Medulla oblongata (tissue), 1 donor: ENCODE data around the gene COL11A1.
"Not testable (repeated sequence)": the region's sequence is repeated elsewhere in the genome, so short reads cannot be mapped to it uniquely, and the experiment has no call there.

ENCODE experiments used
- DNase-seq: peaks from one replicate; pipeline ENCODE4 v3.0.0-alpha.2; 2015; ENCODE audit errors: extremely low spot score

Gene COL11A1

DNA sequence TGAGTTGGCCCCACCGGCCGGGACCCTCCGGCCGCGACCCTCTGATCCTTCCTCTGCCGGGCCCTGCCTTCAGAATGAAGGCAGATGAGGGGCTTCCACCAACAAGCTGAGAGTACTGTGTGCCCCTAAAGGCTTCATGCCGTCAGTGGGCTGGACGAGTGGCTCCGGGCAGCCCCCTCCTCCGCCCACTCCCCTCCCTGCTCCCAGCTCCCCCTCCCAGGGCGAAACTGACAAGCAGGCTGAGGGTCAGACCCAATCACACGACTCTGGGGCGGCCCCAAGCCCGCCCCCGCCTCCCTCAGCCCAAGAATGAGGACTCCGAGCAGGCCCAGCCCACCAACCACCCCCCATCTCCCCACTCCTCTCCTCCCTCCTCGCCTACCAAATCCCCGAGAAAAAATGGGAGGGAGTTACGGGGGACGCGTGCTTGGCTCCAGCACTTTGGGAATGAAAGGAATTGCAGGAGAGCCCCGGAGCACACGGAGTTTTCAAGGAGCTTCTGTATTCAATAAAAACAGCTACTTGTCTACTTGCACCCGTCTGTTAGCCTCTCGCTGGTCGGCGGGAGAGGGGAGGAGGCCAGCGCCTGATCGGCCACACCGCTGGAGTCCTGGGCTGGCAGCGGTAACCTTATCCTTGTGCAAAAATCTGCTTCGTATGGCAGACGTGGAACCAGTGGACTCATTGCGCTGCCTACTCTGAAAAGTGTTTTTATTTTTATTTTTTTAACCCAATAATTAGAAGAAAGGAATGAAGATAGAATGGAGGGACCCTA lies at the start of gene COL11A1:
Gene COL11A1 (minus strand): TSS at position 147 of the 775 bp plus-strand sequence. CDS start 344 bp downstream, outside the sequence.
- DNase-seq = peak; percentile 63

DNA sequence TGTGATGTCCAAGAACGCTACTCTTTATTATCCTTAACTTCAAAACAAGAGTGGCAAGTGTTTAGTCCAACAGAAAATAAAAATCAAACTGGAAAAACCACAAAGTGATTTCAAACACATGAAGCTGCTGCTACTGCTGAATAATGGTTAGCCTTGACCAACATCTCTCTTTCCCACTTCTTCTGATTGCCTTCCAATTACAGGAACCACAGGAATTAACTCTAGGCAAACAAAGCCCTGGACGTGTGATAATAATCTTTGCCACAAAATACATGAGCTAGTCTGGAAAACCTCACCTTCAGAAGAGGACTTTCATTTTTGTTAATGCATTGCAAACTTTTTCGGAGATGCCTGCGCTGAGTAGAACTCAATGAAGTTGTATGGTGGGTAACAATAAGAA lies 48.6 kb upstream of the COL11A1 start:
- DNase-seq = no peak

DNA sequence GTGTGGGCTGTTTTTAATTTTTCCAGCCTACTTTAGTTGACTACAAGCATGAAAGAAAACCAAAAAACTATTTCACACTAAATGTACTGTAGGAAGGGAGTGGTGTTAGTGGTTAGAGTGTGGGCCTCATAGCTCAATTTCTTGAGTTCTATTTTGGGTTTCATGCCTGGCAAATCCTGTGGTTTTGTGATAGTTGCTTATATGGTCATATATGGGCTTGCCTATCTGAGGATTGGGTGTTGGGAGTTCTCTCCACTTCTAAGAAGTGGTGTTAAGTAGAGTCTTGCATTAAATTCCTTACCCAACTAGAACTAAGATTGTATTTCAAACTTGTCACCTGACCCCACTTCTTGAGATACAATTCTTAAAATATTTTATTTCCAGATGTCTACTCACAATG lies 37.8 kb upstream of the COL11A1 start:
- no peak for DNase-seq

DNA sequence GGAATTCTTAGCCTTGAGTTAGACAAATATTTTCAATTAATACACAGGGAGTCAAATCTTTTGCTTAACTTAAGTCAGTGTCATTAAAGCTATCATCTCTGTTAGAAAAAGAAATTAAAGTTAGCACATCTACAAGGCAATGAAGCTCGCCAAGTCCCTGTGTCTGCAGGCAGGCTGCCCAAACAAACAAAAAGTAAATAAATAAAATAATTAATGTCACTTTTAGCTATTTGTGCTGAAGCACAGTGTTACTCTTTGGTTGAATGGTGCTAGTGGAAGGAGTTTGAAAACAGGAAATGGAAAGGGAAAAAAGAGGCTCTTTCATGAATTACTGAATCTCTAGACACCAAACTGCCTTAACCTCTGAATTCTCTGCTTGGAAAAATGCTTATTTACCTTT lies 37.1 kb upstream of the COL11A1 start:
- DNase-seq = no peak

DNA sequence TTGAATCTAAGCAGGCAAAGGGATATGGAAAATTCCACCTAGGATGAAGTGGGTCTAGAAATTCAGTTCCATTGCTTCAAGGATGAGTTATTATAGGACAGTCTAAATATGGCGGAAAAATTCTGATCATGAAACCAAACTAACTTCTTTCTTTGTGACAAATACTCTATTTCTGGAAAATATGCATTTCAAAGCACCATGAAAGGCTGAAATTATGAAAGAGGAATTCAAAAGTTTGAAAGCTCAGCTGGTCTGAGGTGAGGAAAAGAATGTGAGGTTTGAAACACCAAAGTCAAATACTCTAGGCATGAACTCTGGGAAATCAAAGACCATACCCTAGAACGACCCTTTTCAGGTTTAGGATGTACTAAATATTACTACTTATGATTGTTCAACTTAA lies 36.4 kb upstream of the COL11A1 start:
- no peak for DNase-seq

DNA sequence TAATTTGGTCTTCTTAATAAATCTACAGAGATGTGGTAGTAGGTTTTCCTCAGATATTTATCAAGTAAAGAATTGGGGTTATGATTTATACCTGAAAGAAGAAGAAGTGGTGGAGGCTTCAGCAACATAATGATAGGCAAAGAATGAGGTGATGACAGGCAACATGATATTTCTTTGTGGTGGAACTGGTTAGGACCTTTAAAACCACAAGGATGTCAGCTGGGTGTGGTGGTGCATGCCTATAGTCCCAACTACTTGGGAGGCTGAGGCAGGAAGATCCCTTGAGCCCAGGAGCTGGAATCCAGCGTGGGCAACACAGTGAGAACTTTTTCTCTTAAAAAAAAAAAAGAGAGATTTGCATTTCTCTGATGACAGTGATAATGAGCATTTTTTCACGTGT lies 34.1 kb upstream of the COL11A1 start:
- DNase-seq = no peak

DNA sequence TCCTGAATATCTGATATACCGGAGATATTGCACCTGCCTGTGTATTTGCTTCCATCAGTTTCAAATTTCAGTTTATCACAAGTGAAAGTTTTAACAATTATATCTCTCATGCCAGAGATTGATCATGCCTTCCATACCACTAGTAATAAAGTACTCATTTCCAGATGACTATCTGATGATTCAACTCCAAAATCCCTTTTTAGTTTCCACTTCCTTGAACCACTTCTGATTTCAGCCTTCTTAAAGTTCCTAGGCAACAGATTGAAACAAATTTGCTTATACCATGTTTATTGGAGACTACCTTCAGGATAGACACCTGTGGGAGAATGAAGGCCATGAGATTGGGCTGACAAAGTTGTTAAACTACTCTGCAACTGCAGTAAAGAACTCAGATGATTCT lies 21.5 kb upstream of the COL11A1 start:
- no peak for DNase-seq

DNA sequence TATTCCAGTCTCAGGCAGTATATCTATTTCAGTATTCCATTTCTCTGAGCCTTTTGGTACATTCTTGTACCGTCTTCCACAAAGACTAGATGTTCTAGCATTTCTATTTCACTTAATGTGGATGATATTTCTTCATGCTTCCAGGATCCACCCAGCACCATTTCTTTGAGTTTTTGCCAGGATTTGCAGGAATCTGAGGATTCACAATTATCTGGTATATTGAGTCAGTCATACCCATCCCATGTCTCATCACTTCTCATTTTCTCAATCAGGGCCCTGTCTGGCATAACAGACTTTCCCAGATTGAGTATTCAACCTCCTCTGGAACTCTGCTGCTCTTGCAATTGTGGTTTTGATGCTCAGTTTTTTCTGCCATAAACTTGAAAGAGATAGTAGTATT lies 20.9 kb upstream of the COL11A1 start:
- DNase-seq = no peak

DNA sequence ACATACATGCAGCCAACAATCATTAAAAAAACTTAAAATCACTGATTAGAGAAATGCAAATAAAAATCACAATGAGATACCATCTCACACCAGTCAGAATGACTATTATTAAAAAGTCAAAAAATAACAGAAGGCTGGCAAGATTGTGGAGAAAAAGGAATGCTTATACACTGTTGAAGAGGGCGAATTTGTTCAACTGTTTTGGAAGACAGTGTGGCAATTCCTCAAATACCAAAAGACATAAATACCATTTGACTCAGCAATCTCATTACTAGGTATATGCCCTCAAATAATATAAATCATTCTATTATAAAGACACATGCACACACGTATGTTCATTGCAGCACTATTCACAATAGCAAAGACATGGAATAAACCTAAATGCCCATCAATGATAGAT lies 19.9 kb upstream of the COL11A1 start:
- DNase-seq = not testable (repeated sequence)

DNA sequence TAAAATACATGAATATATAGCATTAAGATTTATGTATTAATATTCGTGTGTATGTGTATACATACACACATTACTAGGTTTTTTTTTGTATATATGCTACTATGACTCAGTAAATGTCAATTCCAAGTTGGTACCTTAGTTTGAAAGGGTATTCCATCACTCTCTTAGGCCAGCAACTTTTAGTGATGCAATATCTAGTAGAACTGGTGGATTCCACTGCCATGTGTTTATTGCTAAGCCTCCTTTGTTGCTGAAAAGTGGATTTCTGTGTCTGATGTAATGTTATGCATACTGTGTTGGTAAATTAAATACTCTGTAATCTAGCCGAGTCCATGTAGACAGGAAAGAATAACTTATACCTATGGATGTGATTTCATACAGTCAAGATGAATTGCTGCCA lies 16.9 kb upstream of the COL11A1 start:
- DNase-seq = no peak

DNA sequence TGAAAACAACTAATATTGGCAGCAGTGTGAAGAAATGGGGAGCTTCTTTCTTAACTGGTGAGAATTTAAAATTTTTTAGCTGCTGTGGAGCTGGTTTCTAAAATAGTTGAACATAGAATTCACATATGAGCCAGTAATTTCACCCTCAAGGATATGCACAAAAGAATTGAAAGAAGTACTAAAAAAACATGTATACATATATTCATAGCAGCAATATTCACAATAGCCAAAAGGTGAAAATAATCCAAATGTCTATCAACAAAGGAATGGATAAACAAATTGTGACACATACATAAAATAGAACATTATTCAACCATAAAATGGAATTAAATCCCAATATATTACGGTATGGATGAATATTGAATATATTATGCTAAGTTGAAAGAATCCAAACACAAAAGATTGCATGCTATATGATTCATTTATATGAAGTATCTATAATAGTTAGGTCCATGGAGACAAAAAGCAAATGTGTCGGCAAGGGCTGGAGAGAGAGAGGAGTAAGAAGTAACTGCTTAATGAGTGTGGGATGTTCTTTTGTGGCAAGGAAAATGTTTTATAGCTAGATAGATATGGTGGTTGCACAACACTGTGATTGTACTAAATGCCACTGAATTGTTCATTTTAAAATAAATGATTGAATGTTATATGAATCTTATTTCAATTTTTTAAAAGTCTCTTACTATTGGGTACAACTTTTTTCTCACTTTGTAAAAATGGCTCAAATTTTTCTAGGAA lies 14.8 kb upstream of the COL11A1 start:
- no peak for DNase-seq

DNA sequence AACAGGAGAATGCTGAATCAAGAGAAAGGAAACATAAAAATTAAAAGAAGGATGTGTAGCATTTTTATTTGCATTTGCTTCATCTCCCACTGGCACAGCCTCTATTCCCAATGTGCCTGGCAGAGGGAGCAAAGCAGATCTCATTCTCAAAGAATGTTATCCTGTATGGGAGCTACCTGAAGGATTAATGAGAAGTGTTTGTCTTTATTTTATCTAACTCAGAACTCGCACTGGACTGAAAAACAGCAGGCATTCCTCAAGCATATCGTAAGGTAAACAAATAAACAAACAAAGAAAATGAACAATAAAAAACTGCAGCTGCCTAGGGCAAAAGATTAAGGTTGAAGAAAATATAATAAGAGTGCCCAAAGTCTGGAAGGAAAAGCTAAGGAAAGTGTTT lies 12.7 kb upstream of the COL11A1 start:
- no peak for DNase-seq

DNA sequence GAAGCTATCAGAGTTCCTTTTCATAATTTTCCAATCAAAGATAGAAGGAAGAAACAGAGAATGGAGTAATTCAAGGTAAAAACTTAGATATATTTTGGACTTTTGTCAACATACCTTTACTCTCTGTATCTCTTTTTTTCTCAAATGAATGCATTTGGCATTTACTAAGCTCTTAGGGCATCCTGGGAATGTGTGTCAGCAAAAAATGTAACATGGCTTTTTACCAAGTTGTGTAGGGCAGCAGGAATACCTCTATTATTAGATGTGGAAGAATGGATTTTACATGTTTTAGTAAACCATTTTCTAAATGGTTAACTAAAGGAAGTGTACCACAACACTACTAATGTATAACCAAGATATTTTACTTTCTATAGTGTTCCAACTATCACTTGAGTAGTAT lies 4.2 kb upstream of the COL11A1 start:
- no peak for DNase-seq

DNA sequence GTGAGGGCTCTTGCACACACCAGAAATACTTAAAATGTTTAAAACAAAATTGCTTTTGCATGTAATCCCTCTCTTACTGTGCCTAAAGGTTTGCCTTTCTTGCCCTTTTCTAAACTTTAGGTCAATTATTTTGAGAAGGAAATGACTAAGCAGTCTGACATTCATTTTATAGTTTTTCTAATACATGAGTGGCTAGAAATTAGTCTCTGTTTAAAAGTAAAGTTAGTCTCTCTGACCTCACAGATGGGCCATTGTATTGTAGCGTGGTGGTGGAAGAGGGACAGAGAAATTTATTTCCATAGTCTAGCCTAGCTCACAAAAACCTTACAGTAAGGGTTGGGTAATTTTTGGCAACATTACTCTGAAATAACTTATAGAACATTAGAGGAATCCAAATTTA lies 3.6 kb upstream of the COL11A1 start:
- no peak for DNase-seq

DNA sequence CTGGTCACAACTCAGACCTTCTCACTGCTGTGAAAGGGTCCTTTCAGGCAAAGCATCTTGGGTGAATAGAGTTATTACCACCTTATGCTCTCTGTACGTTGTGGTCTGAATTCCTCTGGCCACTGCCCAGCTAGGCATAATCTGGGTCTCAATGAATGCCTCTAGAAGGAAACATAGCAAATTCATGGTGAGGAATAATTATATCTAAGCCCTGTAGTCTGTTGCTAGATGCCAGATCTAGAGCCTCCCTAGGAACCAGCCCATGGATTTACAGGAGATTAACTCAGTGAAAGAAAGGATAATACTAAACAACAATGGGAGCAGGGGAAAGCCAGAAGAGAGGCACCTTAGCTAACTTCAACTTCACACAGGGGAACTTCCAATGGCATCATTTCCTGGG lies 2.4 kb upstream of the COL11A1 start:
- DNase-seq = no peak

DNA sequence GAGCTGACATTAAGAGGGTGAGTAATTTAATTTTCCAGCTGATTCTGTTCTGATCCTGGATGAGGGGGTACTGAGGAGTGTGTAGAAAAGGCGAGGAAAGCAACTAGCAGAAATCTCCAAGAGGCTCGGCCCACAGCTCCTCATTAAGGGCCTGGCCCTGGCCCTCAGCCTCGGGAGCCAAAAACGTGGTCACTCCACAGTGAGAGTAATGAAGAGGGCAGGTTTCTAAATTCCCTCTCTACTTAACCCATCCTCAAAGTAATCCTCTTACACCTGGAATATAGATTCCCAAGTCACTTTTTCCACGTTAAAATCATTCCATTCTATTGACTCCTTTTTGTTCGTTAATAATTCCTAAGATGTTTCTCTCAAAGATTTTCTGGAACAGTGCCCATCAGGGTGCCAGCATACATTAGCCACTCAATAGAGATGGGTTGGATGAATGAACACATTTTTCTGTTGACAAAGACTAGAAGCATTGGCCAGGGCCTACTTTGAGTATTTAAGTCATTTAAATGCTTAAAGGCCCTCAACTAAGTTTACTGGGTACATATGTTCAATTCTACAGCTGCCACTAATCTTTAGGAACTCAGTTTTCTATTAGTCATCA lies 1.1 kb upstream of the COL11A1 start:
- peak; percentile 31 for DNase-seq

DNA sequence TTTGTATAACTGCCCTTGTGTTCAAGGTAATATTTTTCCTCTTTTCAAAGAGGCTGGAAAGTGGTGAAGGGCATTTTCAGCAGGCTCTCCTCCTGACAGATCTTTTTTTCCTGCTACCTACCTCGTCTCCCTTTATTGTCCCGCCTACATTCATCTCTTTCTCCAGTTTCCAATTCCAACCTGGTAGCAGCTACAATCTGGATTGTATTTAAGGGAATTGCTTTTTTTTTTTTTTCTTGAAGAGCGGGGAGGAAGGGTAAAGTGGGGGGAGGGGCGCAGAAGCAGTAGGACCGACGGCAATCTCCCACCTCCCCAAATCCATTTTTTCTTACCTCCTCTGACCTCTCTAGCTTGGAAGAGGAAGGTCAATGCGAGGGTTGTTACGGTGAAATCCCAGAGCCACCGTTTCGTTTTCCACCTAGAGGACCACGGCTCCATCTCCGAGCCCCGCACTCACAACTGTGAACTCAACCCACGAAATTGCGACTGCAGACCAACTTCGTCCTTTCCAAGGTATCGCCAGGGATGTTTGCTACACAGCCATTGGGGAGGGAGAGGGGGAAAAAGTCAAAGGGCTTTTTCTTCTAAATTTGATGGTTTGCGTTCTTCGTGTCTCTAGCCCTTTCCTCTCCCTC lies 464 bp downstream of the COL11A1 start:
- peak; percentile 9 for DNase-seq

DNA sequence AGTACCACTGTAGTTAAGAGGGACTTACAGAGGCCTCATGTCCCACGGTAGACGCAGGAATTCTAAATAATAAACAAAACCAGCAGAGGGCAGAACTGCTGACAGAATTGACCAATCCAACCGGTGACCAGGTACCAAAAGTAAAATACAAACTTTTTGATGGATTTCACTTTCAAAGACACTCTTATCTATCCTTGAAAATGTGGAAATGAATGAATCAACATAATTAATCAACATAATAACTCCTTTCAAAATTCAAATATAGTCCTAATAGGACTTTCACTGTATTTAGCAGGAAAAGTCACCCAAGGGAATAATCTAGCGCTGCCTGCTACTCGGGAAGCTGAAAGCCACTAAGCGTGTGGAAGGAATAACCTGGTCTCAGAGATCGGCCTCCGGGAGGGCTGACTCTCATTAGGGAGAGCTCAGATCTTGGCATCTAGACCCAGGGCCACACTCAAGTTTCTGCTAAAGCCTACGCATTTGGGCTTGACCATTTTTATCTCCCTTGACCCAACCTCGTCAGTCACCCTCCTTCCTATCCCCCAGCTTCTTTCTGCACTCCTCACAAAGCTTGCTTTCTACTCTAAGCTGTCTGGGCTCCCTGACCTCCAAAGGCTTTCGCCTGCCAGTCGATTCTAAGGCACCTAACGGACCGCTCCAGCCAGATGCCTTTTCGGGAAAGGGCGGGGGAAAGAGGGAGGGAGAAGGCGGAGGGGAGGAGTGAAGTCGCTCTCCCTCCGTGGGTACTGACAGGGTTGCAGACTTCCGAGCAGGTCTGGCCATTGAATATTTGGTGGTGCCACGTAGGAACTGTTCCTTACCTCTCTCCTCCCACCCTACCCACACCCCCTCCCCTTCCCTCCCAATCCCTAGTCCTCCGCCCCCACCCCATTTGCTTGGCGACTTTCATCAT lies 1.6 kb downstream of the COL11A1 start:
- DNase-seq = peak; percentile 77

DNA sequence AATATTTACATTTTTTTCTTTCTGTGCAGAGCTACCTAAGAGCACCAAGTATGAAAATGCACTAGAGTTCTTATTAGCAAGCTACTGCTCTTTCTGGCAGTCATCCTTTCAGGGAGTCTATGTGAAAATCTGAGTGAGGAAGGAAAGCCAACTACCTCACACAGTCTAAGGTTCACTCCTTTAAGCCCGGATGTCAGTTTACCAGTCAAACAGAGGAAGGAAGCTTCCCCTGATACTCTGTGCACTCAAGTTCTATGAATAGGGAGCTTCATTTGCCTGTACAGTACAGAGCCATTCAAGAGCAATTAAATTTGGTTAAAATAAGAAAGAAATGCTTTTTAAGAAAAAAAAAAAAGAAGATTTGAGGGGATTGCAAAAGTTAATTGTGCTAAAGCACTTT lies 6.9 kb downstream of the COL11A1 start:
- DNase-seq = no peak

DNA sequence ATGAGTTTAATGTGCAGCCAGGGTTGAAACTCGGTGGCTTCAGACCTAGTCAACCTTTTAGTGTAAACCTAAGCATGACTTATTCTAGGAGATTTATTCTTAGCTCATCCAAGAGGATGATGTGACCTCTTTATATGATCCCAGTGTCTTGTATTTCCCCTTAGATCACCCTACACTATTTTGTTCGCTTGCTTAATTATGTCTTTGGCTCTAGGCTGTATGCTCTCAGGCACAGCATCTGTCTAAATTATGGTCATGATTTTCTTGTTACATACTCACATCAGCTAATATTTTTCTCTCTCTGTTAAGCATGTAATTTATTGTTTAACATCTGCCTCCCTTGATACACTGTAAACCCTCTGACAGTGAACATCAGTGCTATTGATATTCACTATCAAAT lies 19.1 kb downstream of the COL11A1 start:
- no peak for DNase-seq

DNA sequence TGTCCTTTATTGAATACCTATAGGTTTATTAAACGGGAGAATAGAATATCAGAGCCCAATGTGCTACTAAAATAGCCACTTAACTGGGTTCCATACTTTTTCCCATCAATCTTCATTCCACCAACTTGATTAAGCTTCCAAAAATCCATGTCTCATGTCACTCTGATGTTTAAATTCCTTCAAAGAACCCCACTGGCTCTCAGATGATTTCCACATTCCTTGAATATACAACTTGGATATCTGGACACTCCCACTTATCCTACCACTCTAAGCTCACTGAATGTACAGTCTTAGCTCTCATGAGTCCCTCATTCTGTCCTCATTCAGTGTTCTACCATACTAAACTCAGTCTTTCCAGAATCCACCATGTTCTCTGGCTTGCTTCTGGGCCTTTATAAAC lies 21.1 kb downstream of the COL11A1 start:
- DNase-seq = no peak
